Gastroesophageal sphincter (tissue), 3 donors: ENCODE measurements around the gene LRP1B.

Source experiments
- CTCF ChIP-seq, 4 experiments: fragments of 200-600 bp in 2 of 4; fragments of 450-650 bp in 2 of 4; sonication (generic) in 1 of 4; IDR thresholded peaks; one replicate each; pipeline ENCODE4 v1.5.1; 2017 to 2019; ENCODE audit warnings: antibody characterized with exemption in 4 of 4, mild to moderate bottlenecking in 2 of 4, moderate library complexity in 2 of 4
- EP300 ChIP-seq: sonication (generic); formaldehyde crosslinking; IDR thresholded peaks from one replicate; pipeline ENCODE4 v1.6.1; 2017; ENCODE audit warnings: antibody characterized with exemption, mild to moderate bottlenecking
- POLR2A ChIP-seq, 2 donors: fragments of 450-650 bp; IDR thresholded peaks; one replicate each; pipeline ENCODE4 v1.6.1; 2017; ENCODE audit warnings: antibody characterized with exemption in 2 of 2, mild to moderate bottlenecking in 2 of 2, moderate library complexity in 1 of 2
- POLR2AphosphoS5 ChIP-seq: sonication (generic); formaldehyde crosslinking; IDR thresholded peaks from one replicate; pipeline ENCODE4 v1.6.1; 2017; ENCODE audit warnings: antibody characterized with exemption

DNA sequence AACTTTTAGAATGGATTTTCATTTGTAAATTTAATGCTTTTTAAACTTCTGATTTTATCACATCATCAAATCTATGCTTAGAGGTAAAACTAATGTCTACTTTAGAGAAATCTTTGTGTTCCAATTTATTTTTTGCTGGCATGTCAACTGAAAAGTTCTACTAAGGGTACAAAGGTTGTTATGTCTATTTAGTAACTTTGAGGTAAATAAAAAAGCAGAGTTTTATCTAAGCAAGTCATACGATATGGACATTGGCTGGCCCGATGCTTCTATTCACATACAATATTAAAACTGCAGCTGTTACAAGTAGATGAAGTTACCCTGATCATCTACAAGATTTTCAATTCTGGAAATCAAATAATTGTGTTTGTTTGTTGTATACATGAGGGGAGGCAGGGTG is 1575.1 kb downstream of the LRP1B start:
- TF ChIP-seq CTCF (IDR thresholded peaks at IDR 0.05) (no peak), POLR2AphosphoS5 (no peak), POLR2A (IDR thresholded peaks at IDR 0.05) (no peak), EP300 (no peak)
